NCI-H2107 treated with DMSO at 0.1 percent for 48 hours (cell line): Measurements from ENCODE around the gene CEP72.
"Not testable (repeated sequence)": the region's sequence is repeated elsewhere in the genome, so short reads cannot be mapped to it uniquely, and the experiment has no call there.

Experiments
- DNase-seq: peaks from one replicate; lab custom pipeline; 2025; ENCODE audit not compliant: unreplicated experiment; lab: John Stamatoyannopoulos, UW

The CEP72 gene

GRCh38 chr5:580436-580835 is 31.7 kb upstream of the CEP72 start:
- no peak for DNase-seq

DNA sequence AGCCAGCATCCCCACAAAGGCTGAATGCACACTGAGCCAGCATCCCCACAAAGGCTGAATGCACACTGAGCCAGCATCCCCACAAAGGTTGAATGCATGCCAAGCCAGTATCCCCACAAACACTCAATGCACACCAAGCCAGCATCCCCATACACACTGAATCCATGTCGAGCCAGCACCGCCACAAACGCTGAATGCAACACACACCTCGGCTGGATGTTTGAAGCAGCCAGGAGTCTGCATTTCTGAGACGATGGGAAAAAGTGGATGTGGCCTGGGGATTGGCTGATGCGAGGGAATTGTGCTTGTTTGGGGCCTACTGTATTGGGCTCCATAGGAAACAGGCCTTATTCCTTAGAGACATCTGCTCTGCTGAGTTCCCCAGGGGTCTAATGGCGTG is 30.9 kb upstream of the CEP72 start:
- DNase-seq = no peak

- DNase-seq = no peak
Measured at GRCh38 chr5:581941-582340, 30.2 kb upstream of the CEP72 start.

GRCh38 chr5:582445-582844 is 29.7 kb upstream of the CEP72 start:
- not testable (repeated sequence) for DNase-seq

- DNase-seq = no peak
Measured at GRCh38 chr5:582936-583635, 29.1 kb upstream of the CEP72 start.

DNA sequence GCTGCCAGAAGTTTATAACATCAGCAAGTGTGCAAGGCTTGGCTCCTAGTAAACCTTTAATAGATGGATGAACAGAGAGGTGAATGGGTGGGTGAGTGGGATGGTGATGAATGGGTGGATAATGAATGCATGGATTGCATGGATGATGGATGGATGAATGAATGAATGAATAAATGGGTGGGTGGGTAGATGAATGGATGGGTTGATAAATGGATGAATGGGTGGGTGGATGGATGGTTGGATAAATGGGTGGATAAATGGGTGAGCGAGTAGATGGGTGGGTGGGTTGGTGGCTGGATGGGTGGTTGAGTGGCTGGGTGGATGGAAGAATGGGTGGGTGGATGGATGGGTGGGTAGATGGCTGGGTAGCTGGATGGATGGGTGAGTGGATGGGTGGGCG is 28.5 kb upstream of the CEP72 start:
- no peak for DNase-seq

DNA sequence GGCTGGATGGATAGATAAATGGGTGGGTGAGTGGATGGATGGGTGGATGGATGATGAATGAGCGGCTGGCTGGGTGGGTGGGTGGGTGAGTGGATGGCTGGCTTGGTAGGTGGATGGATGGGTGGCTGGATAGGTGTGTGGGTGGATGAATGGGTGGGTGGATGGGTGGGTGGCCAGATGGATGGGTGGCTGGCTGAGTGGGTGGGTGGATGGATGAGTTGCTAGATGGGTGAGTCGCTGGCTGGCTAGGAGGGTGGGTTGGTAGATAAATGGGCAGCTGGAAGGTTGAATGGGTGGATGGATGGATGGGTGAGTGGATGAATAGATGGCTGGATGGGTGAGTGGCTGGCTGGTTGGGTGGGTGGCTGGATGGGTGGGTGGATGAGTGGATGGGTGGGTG is 27.9 kb upstream of the CEP72 start:
- no peak for DNase-seq

DNA sequence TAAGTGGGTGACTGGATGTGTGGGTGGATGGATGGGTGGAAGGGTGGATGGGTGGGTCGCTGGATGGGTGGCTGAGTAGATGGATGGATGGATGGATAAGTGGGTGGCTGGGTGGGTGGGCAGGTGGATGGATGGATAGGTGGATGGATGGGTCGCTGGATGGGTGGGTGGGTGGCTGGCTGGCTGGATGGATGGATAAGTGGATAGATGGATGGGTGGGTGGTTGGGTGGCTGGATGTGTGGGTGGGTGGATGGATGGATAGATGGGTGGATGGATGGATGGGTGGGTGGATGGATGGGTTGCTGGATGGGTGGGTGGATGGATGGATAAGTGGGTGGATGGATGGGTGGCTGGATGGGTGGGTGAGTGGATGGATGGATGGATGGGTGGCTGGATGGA is 27.3 kb upstream of the CEP72 start:
- no peak for DNase-seq

- DNase-seq = no peak
Measured at GRCh38 chr5:585556-585955, 26.6 kb upstream of the CEP72 start.

DNA sequence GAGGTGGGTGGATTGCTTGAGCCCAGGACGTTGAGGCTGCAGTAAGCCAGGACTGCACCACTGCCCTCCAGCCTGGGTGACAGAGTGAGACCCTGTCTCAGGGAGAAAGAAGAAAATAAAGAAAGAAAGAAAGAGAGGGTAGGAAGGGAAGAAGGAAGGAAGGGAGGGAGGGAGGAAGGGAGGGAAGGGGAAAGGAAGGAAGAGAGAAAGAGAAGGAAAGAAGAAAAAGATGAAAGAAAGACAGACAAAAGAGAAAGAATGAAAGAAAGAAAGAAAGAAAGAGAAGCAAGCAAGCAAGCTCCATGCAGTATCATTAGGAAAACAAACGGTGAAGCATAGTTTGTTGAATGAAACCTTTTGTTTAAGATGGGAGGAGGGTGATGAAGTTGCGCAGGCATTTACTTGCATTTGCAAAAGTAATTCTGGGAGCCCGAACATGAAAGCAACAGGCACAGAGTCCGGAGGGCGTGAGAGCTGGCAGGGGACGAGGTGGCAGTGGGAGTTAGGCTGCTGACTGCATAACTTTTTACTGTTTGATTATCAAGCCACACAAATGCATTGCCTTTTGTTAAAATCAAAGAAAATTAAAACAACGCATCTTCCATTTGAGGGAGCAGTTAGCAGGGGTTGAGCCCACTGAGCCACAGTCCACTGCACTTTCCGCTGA is 26.0 kb upstream of the CEP72 start:
- no peak for DNase-seq

DNA sequence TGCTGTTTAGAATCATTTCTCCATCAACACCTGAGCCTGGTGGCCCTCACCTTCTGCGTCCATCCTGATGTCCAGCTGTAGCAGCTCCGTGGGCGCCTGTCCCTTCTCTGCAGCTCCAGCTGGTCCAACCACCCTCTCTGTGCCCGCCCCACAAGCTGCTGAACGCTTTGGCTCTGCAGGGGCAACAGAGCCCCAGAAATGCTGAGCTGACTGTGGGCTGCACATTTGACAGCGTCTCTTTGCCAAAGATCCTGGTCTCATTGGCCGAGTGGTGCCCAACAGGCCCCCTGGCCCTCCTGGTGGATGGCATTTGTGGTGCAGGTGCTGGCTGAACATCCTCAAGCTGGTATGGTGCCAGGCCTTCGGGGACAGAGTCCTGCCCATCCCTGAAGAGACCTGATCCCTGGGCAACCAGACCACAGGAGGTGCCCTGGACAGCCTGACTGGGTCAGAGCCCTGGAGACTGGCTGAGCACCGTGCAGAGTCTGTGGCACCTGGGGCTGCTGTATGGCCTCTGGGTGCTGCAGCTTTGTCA is 25.3 kb upstream of the CEP72 start:
- no peak for DNase-seq

- no peak for DNase-seq
Measured at GRCh38 chr5:587403-587802, 24.7 kb upstream of the CEP72 start.

DNA sequence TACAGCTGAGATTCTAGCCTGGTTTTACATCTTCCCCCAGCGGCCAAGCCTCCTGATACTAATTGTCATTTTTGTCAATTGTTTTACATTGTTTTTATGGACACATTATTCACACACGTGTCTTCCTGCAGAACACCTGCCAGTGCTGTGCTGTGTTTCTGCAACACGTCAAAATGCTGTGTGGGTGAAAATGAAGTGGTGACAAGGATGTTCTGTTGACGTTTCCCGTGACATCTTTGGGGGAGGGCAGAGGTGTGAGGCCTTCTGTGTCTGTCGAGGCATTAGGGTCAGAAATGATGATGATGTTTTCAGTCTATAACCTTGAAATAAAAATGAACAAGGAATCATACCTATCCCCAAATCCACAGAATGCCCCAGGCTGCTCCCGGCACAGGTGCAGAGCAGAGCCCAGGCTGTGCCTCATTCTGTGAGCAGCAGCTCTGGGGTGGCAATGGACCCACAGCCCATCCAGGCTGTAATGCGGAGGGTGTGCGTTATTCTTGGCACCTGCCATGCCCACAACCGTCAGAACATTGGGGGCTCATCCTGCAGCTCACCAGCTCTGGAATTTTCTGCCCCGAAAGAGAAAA is 23.6 kb upstream of the CEP72 start:
- no peak for DNase-seq

- DNase-seq = no peak
Measured at GRCh38 chr5:589173-589572, 23.0 kb upstream of the CEP72 start.

- DNase-seq = no peak
Measured at GRCh38 chr5:589588-589987, 22.6 kb upstream of the CEP72 start.

DNA sequence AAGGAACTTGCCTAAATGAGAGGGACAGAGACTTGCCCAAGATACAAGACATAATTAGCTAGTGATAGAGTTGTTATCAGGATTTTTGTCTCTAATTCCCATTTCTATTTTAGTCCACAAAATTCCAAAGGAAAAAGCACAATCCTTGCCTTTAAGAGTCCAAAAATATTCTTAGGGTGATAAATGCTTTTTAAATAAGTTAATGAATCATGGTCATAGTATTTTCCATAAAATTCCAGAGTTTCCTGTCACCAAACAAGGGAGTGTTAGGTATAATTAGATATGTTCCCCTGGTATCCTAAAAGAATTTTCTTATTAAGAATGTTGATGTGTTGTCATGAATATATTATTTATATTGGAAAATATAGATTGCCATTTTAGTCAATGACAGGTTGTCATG is 21.8 kb upstream of the CEP72 start:
- no peak for DNase-seq

DNA sequence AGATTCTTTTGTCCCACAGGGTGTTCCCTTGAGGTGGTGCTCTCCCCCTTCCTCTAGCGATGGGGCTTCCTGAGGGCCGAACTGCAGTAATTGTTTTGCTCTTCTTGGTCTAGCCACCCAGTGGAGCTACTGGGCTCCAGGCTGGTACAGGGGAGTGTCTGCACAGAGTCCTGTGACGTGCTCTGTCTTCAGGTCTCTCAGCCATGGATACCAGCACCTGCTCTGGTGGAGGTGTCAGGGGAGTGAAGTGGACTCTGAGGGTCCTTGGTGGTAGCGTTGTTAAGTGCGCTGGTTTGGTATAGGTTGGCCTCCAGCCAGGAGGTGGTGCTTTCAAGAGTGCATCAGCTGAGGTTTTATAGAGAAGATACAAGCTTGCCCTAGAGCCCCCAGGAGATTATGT is 20.4 kb upstream of the CEP72 start:
- peak; percentile 72 for DNase-seq

DNA sequence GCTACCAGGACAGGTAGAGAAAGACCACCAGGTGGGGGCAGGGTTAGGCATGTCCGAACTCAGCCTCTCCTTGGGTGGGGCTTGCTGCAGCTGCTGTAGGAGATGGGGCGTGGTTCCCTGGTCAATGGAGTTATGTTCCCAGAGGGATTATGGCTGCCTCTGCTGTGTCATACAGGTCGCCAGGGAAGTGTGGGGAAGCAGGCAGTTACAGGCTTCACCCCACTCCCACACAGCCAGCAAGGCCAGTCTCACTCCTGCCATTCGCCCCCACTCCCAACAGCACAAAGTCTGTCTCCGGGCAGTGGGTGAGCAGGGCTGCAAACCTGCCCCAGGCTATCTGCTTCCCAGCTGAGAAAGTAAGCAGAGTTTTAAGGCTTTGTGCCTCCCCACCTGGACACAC is 20.0 kb upstream of the CEP72 start:
- no peak for DNase-seq

DNA sequence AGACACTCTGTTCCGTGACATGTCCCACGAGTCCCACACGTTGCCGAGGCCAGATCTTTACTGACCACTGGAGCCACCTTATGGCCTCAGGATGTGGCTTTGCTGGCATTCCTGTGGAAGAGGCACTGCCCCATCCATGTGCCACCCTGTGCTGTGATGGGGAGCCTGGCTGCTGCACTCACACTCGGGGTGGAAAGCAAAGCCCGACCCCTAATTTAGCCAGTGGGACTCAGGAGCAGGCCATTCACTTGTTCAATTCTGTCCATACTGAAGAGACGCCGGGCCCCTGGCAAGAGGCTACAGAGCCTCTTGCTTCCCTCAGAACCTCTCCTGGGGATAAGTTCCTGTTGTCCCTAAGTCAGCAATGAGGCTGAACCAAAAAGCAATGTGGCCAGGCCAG is 18.6 kb upstream of the CEP72 start:
- no peak for DNase-seq

GRCh38 chr5:594226-594860 is 17.8 kb upstream of the CEP72 start:
- DNase-seq = peak; percentile 25

GRCh38 chr5:595285-595875 is 16.8 kb upstream of the CEP72 start:
- DNase-seq = no peak
